Measurements from ENCODE around the gene LAPTM4A. TPM values are rescaled to one million over a fixed set of nuclear protein-coding genes. Genes with fewer than 3 reads are reported as not detected.
A peak's percentile ranks its signal among the peaks of the same experiment; 100 is the strongest.

Gene LAPTM4A
- total RNA-seq, 1 experiment from 2014 or later: 37.2 TPM

DNA sequence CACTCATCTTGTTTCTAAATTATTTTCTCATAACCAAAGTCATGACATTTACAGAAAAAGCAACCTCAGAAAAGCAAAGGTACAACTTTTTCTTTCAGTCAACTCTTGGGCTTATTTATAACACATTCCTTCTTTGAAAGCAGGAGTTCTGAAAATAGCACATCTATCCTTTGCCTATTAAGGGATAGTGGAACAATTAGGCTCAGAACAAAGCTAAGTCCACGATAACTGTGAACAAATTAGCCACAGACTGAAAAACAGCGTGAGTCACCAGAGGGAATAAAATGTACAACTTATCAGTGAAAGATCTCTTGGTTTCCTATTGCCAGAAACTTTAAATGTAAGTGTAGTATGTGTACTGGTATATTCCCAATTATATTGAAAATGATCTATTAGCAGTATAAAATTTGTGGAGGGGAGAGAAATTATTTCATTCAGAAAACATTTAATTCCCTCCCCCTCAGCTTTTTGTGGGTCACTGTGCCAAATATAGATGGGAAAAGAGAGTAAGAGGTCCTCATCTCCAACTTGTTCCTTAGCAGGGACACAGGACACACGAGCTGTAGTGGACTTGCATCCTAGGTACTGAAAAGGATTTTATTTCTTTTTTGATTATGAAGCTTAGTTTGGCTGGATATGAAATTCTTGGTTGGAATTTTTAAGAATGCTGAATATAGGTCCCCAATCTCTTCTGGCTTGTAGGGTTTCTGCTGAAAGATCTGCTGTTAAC is 23.6 kb downstream of the LAPTM4A start:
- 0 out of 2 replicates have a peak, but pooled peaks cover 7% of the 10 kb centered on the region for H3K4me1 ChIP-seq (ENCODE audit: low read length)

GRCh38 chr2:20027260-20027677 is 24.2 kb downstream of the LAPTM4A start:
- Histone ChIP-seq H4K20me1 (ENCODE audit: insufficient read depth, low read depth, low read length) (no peaks in the 10 kb centered on the region), H3K9me3 (ENCODE audit: low read length) (no peaks in the 10 kb centered on the region), H3K9ac (ENCODE audit: low read length) (no peak overlapping the region), H3K79me2 (ENCODE audit: low read length) (no peaks in the 10 kb centered on the region), H3K4me2 (ENCODE audit: low read depth, low read length, poor library complexity, severe bottlenecking) (no peak overlapping the region), H3K36me3 (ENCODE audit: insufficient read depth, low read length) (peaks cover 42% of the 10 kb centered on the region), H3K27ac (ENCODE audit: low read length) (no peak overlapping the region), H3K4me1 (ENCODE audit: low read length) (0 out of 2 replicates have a peak, but pooled peaks cover 2% of the 10 kb centered on the region), H2AFZ (ENCODE audit: low read length) (no peak overlapping the region), H3K9me2 (replicated peaks; ENCODE audit: insufficient read depth, low read length) (no peaks in the 10 kb centered on the region), H3K4me3 (ENCODE audit: low read length) (no peak overlapping the region), H3K27me3 (ENCODE audit: low read length) (no peaks in the 10 kb centered on the region)
- no peak for DNase-seq

More for the DNA sequence above, 23.6 kb downstream of the LAPTM4A start:
- H4K20me1 ChIP-seq (ENCODE audit: insufficient read depth, low read depth, low read length): no peaks in the 10 kb centered on the region
- H3K9ac ChIP-seq (ENCODE audit: low read length): no peak overlapping the region
- H3K27me3 ChIP-seq (ENCODE audit: low read length): no peaks in the 10 kb centered on the region
- H3K36me3 ChIP-seq (ENCODE audit: insufficient read depth, low read length): peaks cover 48% of the 10 kb centered on the region
- no peaks in the 10 kb centered on the region for H3K9me2 ChIP-seq (replicated peaks; ENCODE audit: insufficient read depth, low read length)
- DNase-seq: no peak
- no peak overlapping the region for H3K4me2 ChIP-seq (ENCODE audit: low read depth, low read length, poor library complexity, severe bottlenecking)
- H2AFZ ChIP-seq (ENCODE audit: low read length): no peak overlapping the region
- H3K9me3 ChIP-seq (ENCODE audit: low read length): no peaks in the 10 kb centered on the region
- no peak overlapping the region for H3K4me3 ChIP-seq (ENCODE audit: low read length)
- H3K27ac ChIP-seq (ENCODE audit: low read length): no peak overlapping the region
- no peaks in the 10 kb centered on the region for H3K79me2 ChIP-seq (ENCODE audit: low read length)

- H3K27ac ChIP-seq (ENCODE audit: low read length): no peak overlapping the region
- no peaks in the 10 kb centered on the region for H3K27me3 ChIP-seq (ENCODE audit: low read length)
- no peak overlapping the region for H3K4me3 ChIP-seq (ENCODE audit: low read length)
- no peak overlapping the region for H3K9ac ChIP-seq (ENCODE audit: low read length)
- no peaks in the 10 kb centered on the region for H3K79me2 ChIP-seq (ENCODE audit: low read length)
- no peaks in the 10 kb centered on the region for H4K20me1 ChIP-seq (ENCODE audit: insufficient read depth, low read depth, low read length)
- H3K9me3 ChIP-seq (ENCODE audit: low read length): no peaks in the 10 kb centered on the region
- DNase-seq: no peak
- no peak overlapping the region for H3K4me2 ChIP-seq (ENCODE audit: low read depth, low read length, poor library complexity, severe bottlenecking)
- H3K4me1 ChIP-seq (ENCODE audit: low read length): peaks cover 6% of the 10 kb centered on the region
- H3K36me3 ChIP-seq (ENCODE audit: insufficient read depth, low read length): peaks cover 25% of the 10 kb centered on the region; the same call in 1 of the 2 replicates
- H2AFZ ChIP-seq (ENCODE audit: low read length): no peak overlapping the region
- no peaks in the 10 kb centered on the region for H3K9me2 ChIP-seq (replicated peaks; ENCODE audit: insufficient read depth, low read length)
Measured at GRCh38 chr2:20025065-20025786, 26.2 kb downstream of the LAPTM4A start.

DNA sequence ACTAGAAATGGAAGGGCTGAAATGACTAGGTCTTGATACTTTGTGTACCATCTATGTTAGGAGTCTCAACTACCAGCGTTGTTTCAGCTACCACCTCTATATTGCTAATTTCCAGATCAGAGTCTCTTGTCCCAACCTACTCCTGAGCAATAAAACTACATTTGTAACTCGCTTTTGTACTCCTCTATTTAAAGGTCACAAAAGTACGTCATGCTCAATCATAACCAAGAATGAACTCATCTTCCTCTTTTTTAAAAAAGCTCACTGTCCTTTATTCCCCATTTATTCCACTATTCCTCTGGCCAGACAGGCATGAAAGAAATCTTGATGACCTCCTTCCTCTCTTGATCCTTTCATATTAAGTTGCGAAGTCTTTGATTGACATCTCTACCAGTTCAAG is 27.7 kb downstream of the LAPTM4A start:
- Histone ChIP-seq H3K4me3 (ENCODE audit: low read length) (no peak overlapping the region), H3K9ac (ENCODE audit: low read length) (no peak overlapping the region), H4K20me1 (ENCODE audit: insufficient read depth, low read depth, low read length) (no peaks in the 10 kb centered on the region), H3K4me2 (ENCODE audit: low read depth, low read length, poor library complexity, severe bottlenecking) (no peak overlapping the region), H3K9me2 (replicated peaks; ENCODE audit: insufficient read depth, low read length) (no peaks in the 10 kb centered on the region), H3K27me3 (ENCODE audit: low read length) (no peaks in the 10 kb centered on the region), H3K36me3 (ENCODE audit: insufficient read depth, low read length) (peaks cover 11% of the 10 kb centered on the region; the same call in 1 of the 2 replicates), H3K27ac (ENCODE audit: low read length) (no peak overlapping the region), H3K79me2 (ENCODE audit: low read length) (no peaks in the 10 kb centered on the region), H3K4me1 (ENCODE audit: low read length) (peaks cover 6% of the 10 kb centered on the region), H2AFZ (ENCODE audit: low read length) (no peak overlapping the region), H3K9me3 (ENCODE audit: low read length) (no peaks in the 10 kb centered on the region)
- no peak for DNase-seq

GRCh38 chr2:20021405-20022009 is 29.9 kb downstream of the LAPTM4A start:
- Histone ChIP-seq H3K9ac (ENCODE audit: low read length) (no peak overlapping the region), H3K36me3 (ENCODE audit: insufficient read depth, low read length) (peaks cover 4% of the 10 kb centered on the region; the same call in 1 of the 2 replicates), H3K4me3 (ENCODE audit: low read length) (no peak overlapping the region), H3K4me2 (ENCODE audit: low read depth, low read length, poor library complexity, severe bottlenecking) (no peak overlapping the region), H3K9me3 (ENCODE audit: low read length) (no peaks in the 10 kb centered on the region), H3K27ac (ENCODE audit: low read length) (no peak overlapping the region; the same call in 1 of the 2 replicates), H3K27me3 (ENCODE audit: low read length) (no peaks in the 10 kb centered on the region), H4K20me1 (ENCODE audit: insufficient read depth, low read depth, low read length) (no peaks in the 10 kb centered on the region), H3K9me2 (replicated peaks; ENCODE audit: insufficient read depth, low read length) (no peaks in the 10 kb centered on the region), H3K4me1 (ENCODE audit: low read length) (peaks cover 6% of the 10 kb centered on the region), H3K79me2 (ENCODE audit: low read length) (no peaks in the 10 kb centered on the region), H2AFZ (ENCODE audit: low read length) (no peak overlapping the region)
- DNase-seq: peak; percentile 50

DNA sequence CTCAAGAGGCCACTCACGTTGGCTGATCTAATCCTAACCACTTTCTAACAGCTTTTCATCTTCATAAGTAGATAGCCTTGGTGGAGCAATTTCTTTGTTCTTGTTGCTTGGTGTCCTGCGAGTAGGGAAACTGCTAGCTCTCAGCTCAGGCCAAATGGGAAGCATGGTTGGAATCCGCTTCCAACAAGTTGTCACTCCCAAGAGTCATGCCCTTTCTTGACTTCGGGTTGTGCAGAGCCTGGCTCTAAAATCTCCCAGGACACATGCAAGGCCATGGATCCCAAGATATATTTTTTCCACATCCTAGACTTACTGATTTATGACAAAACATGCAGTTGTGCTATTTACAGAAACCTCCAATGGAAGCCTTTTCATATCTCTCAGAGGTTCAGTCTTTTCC is 31.7 kb downstream of the LAPTM4A start:
- Histone ChIP-seq H3K4me3 (ENCODE audit: low read length) (no peak overlapping the region), H3K4me2 (ENCODE audit: low read depth, low read length, poor library complexity, severe bottlenecking) (no peak overlapping the region), H3K4me1 (ENCODE audit: low read length) (peaks cover 6% of the 10 kb centered on the region), H3K9me3 (ENCODE audit: low read length) (no peaks in the 10 kb centered on the region), H3K36me3 (ENCODE audit: insufficient read depth, low read length) (peaks cover 4% of the 10 kb centered on the region; the same call in 1 of the 2 replicates), H3K9me2 (replicated peaks; ENCODE audit: insufficient read depth, low read length) (no peaks in the 10 kb centered on the region), H3K79me2 (ENCODE audit: low read length) (no peaks in the 10 kb centered on the region), H2AFZ (ENCODE audit: low read length) (no peak overlapping the region), H3K27me3 (ENCODE audit: low read length) (no peaks in the 10 kb centered on the region), H4K20me1 (ENCODE audit: insufficient read depth, low read depth, low read length) (no peaks in the 10 kb centered on the region), H3K27ac (ENCODE audit: low read length) (no peak overlapping the region), H3K9ac (ENCODE audit: low read length) (no peak overlapping the region)
- no peak for DNase-seq

- Histone ChIP-seq H3K9ac (ENCODE audit: low read length) (no peak overlapping the region), H3K27me3 (ENCODE audit: low read length) (no peaks in the 10 kb centered on the region), H3K4me3 (ENCODE audit: low read length) (no peak overlapping the region), H3K27ac (ENCODE audit: low read length) (no peak overlapping the region), H3K36me3 (ENCODE audit: insufficient read depth, low read length) (no peaks in the 10 kb centered on the region), H3K9me2 (replicated peaks; ENCODE audit: insufficient read depth, low read length) (no peaks in the 10 kb centered on the region), H3K4me1 (ENCODE audit: low read length) (peaks cover 6% of the 10 kb centered on the region), H2AFZ (ENCODE audit: low read length) (no peak overlapping the region), H3K4me2 (ENCODE audit: low read depth, low read length, poor library complexity, severe bottlenecking) (no peak overlapping the region), H4K20me1 (ENCODE audit: insufficient read depth, low read depth, low read length) (no peaks in the 10 kb centered on the region), H3K9me3 (ENCODE audit: low read length) (no peaks in the 10 kb centered on the region), H3K79me2 (ENCODE audit: low read length) (no peaks in the 10 kb centered on the region)
- no peak for DNase-seq
Measured at GRCh38 chr2:20018601-20019152, 32.8 kb downstream of the LAPTM4A start.

- peaks cover 1% of the 10 kb centered on the region for H3K4me1 ChIP-seq (ENCODE audit: low read length)
- H3K4me2 ChIP-seq (ENCODE audit: low read depth, low read length, poor library complexity, severe bottlenecking): no peak overlapping the region
- H3K36me3 ChIP-seq (ENCODE audit: insufficient read depth, low read length): no peaks in the 10 kb centered on the region
- H2AFZ ChIP-seq (ENCODE audit: low read length): no peak overlapping the region
- no peak for DNase-seq
- no peak overlapping the region for H3K27ac ChIP-seq (ENCODE audit: low read length)
- no peaks in the 10 kb centered on the region for H3K79me2 ChIP-seq (ENCODE audit: low read length)
- no peaks in the 10 kb centered on the region for H4K20me1 ChIP-seq (ENCODE audit: insufficient read depth, low read depth, low read length)
- no peaks in the 10 kb centered on the region for H3K9me3 ChIP-seq (ENCODE audit: low read length)
- H3K9ac ChIP-seq (ENCODE audit: low read length): no peak overlapping the region
- H3K27me3 ChIP-seq (ENCODE audit: low read length): no peaks in the 10 kb centered on the region
- H3K4me3 ChIP-seq (ENCODE audit: low read length): no peak overlapping the region
- no peaks in the 10 kb centered on the region for H3K9me2 ChIP-seq (replicated peaks; ENCODE audit: insufficient read depth, low read length)
Measured at GRCh38 chr2:20016346-20016745, 35.1 kb downstream of the LAPTM4A start.

All from Karpas-422 (cell line).